Anterior cingulate cortex (tissue), 58 donors: ENCODE measurements around the gene SLC6A19.
"Not testable (repeated sequence)": the region's sequence is repeated elsewhere in the genome, so short reads cannot be mapped to it uniquely, and the experiment has no call there.

ENCODE experiments used
- DNase-seq, 58 donors: peaks; one replicate each; lab custom pipeline; 2025; lab: John Stamatoyannopoulos, UW

SLC6A19 gene

DNA sequence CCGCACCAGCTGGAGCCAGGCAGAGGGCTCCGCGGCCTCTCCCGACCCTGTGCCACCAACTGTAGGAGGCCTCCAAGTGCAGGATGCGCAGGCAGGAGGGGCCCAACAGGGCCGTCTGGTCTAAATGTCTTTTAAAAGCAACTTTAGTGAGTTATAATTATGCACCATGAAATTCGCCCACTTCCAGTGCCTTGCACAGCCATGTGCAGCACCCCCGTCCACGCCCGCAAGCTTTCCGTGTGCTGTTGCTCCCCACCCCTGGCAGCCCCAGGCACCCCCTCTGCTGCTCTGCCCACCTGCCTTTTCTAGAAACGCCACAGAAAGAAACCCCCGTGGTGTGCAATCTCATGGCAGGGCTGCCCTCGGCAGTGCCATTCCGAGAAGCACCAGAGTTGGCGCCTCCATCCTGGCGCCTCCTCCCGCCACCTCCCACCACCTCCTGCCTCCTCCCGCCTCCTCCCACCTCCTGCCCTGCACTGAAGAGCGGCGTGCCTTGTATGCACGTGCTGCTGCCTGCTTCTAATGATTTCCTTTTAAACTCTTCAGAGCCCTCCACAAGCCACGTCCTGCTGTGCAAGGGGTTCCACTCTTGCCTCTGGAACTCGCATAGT lies 16.3 kb downstream of the SLC6A19 start:
- DNase-seq: no peak

- DNase-seq: no peak
These were observed 17.1 kb downstream of the SLC6A19 start for GRCh38 chr5:1218351-1219080.

DNA sequence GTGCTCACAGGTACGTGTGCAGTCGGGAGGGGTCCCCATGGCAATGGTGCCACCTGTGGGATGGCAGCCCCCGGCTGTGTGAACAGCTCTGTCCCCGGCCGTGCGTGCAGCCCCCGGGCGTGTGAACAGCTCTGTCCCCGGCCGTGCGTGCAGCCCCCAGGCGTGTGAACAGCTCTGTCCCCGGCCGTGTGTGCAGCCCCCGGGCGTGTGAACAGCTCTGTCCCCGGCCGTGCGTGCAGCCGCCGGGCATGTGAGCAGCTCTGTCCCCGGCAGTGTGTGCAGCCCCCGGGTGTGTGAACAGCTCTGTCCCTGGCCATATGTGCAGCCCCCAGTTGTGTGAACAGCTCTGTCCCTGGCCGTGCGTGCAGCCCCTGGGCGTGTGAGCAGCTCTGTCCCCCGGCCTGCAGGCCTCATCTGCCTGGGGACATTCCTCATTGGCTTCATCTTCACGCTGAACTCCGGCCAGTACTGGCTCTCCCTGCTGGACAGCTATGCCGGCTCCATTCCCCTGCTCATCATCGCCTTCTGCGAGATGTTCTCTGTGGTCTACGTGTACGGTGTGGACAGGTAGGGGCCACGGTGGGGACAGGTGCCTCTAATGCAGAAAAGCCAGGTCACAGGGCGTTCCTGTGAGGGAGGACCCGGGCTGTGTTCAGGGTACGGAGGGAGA lies 17.8 kb downstream of the SLC6A19 start:
- DNase-seq: no peak

GRCh38 chr5:1219768-1220100 lies 18.3 kb downstream of the SLC6A19 start:
- DNase-seq: no peak

DNA sequence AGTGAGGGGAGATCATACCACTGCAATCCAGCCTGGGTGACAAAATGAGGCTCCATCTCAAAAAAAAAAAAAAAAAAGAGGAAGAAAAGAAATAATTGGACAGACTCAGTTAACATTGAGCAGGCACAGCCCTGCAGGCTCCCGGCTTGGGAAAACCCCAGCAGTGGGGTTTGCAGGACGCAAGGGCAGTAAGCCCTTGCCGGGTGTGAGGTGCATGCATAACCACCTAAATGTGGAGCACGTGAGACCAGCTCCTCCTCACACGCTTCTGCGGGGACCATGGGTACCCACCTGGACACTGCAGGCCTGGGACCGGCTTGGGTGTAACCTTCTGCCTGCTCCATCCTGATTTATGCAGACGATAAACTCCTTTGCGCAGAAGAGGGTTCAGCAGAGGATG lies 19.0 kb downstream of the SLC6A19 start:
- no peak for DNase-seq

DNA sequence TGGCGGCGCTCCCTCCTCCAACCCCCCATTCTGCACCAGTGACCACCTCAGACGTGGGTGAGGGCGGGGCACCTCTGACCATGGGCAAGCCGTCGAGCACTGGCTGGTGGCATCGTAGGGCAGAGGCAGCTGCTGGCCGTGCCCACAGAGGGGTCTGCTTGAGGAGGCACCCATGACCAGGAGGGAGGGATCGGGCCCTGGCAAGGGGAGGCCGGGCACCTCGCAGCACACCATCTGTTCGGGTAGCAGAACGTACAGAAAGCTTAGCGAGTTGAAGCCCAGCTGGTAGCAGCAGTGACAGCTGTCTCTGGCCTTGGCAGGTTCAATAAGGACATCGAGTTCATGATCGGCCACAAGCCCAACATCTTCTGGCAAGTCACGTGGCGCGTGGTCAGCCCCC lies 19.4 kb downstream of the SLC6A19 start:
- DNase-seq: no peak

DNA sequence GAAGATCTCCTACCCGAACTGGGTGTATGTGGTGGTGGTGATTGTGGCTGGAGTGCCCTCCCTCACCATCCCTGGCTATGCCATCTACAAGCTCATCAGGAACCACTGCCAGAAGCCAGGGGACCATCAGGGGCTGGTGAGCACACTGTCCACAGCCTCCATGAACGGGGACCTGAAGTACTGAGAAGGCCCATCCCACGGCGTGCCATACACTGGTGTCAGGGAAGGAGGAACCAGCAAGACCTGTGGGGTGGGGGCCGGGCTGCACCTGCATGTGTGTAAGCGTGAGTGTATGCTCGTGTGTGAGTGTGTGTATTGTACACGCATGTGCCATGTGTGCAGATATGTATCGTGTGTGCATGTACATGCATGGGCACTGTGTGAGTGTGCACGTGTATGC lies 20.3 kb downstream of the SLC6A19 start:
- DNase-seq: no peak

DNA sequence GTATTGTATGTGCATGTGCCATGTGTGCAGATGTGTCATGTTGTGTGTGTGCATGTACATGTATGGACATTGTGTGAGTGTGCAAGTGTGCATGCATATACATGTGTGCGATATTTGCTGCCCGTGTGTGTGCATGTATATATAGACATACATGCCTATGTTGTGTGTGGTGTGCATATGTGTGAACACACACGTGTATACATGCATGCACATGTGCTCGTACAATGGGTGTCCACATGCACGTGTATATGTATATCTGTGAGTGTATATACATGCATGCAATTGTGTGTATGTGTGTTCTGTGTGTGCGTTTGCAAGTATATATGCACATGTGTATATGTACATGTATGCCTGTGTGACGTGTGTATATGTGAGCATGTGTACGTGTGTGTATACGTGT lies 20.8 kb downstream of the SLC6A19 start:
- no peak for DNase-seq

DNA sequence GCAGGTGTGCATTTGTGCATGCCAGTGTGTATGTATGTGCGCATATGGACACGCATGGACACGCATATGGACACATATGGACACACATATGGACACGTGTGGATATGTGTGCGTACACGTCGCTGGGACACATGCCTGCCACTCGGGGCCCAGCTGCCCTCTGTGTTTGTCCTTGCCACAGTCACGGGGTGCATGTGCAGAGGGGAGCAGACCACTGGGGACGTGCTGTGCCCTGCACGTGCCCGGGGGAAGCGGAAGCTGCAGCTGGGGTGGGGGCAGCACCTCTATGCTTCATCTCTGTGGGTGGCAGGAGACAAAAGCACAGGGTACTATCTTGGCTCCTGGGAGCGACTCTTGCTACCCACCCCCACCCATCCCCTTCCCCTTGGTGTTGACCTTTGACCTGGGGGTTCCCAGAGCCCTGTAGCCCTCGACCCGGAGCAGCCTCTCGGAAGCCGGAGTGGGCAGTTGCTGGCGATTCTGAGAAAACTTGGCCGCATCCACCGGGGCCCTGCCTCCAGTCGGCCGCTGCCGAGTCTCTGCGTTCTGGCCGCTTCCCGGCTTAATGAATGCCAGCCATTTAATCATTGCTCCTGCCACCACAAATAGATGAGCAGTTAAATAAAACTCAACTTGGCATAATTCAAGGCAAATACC lies 21.4 kb downstream of the SLC6A19 start:
- peak in 1 of 58 donors; percentile 15 for DNase-seq

GRCh38 chr5:1223278-1223670 lies 21.9 kb downstream of the SLC6A19 start:
- no peak for DNase-seq

- DNase-seq: no peak
These were observed 23.2 kb downstream of the SLC6A19 start for GRCh38 chr5:1224631-1225030.

GRCh38 chr5:1225081-1225480 lies 23.7 kb downstream of the SLC6A19 start, which contains the start of gene SLC6A18:
SLC6A18 (plus strand) TSS chr5:1225381; CDS start chr5:1225478, 97 bp downstream.
- DNase-seq: no peak

DNA sequence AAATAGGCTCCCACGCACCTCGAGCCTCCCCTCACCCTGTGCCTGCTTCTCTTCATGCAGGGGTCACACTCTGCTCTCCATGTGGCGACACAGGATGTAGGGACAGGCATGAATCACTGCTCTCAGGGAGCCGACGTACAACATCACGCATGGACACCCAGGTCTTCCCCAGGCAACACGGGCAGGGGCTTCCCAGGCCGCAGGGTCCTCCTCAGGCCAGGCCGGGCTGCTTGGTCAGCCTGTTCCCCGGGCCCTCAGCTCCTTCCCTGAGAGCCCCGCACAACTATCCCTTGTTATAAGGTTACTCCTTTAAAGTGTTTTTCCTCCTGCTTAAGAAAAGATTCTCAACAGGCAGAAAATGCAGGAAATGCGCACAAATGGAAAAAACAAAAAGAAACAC lies 24.8 kb downstream of the SLC6A19 start:
- no peak for DNase-seq

DNA sequence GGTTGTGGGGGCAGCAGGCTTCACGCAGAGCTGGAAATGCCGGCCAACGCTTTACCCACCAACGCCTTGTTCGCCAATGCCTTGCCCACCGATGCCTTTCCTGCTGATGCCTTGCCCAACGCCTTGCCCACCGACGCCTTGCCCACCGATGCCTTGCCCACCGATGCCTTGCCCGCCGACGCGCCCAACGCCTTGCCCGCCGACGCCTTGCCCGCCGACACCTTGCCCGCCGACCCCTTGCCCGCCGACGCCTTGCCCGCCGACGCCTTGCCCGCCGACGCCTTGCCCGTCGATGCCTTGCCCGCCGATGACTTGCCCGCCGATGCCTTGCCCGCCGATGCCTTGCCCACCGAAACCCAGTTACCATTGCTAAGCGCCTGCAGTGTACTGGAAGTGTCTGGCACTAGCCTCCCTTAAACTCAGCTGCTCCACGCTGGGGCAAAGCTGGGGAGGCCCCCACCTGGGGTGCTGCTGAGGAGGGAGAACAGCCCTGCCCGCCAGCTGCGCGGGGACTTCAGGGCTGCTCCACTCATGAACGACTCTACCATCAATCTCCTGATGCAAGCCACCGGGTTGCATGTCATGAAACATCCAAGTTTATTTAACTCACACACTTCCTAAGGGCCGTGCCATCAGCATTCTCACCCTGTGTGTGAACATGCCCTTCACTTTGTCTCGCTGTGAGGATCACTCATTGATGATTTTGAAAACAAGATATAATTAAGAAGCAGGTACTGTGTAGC lies 25.6 kb downstream of the SLC6A19 start:
- no peak for DNase-seq

GRCh38 chr5:1227667-1228066 lies 26.3 kb downstream of the SLC6A19 start:
- no peak for DNase-seq

GRCh38 chr5:1228120-1228519 lies 26.7 kb downstream of the SLC6A19 start:
- DNase-seq: no peak

GRCh38 chr5:1229023-1229422 lies 27.6 kb downstream of the SLC6A19 start:
- not testable (repeated sequence) for DNase-seq

DNA sequence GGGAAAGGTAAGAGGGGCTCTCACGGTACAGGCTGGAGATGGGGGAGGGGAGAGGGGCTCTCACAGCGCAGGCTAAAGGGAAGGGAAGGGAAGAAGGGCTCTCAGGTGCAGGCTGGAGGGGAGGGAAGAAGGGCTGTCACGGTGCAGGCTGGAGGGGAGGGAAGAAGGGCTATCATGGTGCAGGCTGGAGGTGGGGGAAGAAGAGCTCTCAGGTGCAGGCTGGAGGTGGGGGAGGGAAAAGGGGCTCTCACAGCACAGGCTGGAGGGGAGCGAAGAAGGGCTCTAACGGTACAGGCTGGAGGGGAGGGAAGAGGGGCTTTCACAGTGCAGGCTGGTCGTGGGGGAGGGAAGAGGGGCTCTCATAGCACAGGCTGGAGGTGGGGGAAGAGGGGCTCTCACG lies 28.4 kb downstream of the SLC6A19 start:
- no peak for DNase-seq

DNA sequence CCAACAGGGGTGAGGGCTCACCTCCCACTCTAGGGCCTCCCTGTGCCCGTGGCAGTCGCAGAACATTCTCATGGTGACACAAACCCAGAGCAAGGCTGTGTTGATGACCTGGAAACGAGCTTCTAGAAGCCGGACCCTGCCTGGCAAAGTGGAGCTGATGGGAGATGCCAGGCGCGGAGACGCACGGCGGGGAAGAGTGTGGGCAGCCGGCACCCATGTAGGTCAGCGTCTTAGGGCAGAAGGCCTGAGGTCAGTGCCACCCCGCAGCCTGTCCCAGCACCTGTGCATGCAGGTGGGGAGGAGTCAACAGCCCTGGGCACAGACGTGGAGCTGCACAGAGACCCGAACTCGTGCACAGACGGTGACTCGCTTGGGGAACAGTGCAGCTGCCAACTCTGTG lies 29.2 kb downstream of the SLC6A19 start:
- no peak for DNase-seq

- no peak for DNase-seq
These were observed 30.0 kb downstream of the SLC6A19 start for GRCh38 chr5:1231354-1231905.
